Erythroblast (primary cell): ENCODE results near the gene ARL4D.

Experiments
- GATA1 ChIP-seq: IDR thresholded peaks from 2 replicates; pipeline ENCODE4 v1.6.1; 2011; ENCODE audit warnings: low read depth, mild to moderate bottlenecking, control low read depth, low read length, moderate library complexity
- POLR2A ChIP-seq: IDR thresholded peaks from 2 replicates; pipeline ENCODE4 v1.6.1; 2011; ENCODE audit warnings: mild to moderate bottlenecking, low read length

DNA sequence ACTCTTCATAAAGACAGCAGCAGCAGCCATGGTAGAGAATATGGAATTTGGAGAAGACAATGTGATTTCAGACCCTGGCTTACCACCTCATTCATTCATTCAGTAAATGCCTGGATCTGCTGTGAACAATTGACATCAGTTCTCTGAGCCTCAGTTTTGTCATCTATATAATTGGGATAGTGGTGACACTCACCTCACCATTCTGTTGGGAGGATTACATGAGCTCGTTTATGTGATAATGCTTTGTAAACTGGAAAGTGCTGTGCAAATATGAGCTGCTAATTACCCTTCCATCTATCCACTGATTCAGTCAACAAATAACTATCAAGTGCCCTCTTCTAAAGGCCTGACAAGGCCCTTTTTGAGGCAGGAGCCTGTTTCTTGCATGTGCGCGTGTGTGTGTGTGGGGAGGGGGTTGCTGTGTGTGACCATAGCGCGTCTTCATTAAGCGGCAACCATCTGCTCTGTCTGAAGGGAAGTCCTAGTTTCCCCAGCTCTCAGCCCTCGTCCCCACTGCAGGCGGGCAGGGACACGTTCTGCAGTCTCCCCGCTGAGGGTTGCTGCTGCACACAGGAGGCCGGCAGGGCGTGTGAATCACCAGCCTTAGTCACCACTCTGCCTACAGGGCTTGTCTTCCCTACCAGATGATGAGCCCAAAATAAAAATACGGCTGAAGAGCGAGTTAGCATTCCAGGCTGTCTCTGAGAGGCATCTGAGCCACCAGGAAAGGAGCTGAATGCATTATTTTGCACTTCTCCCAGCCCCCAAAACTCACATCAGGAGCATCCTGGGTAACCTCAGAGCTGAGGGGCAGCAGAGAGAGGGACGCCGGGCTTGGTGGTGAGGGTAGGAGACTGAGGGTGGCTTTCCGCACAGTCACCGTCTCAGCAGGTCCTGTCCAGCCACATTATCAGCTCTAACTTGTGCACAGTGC is 19.9 kb downstream of the ARL4D start:
- TF ChIP-seq POLR2A: no peak
- TF ChIP-seq GATA1: no peak
